T-helper 2 cell (primary cell): ENCODE data around the gene REXO4.

ENCODE experiments used
- DNase-seq, 5 experiments: peaks; one replicate each; pipeline versions ENCODE4 v3.0.0 to v3.0.0-alpha.2; 2012 to 2022

Gene REXO4

GRCh38 chr9:133449760-133450159 is 31.9 kb upstream of the REXO4 start:
- DNase-seq = no peak

GRCh38 chr9:133448487-133448972 is 30.7 kb upstream of the REXO4 start:
- no peak for DNase-seq

GRCh38 chr9:133445293-133445969 is 27.6 kb upstream of the REXO4 start:
- DNase-seq = no peak

GRCh38 chr9:133443982-133444381 is 26.2 kb upstream of the REXO4 start:
- DNase-seq = no peak

- no peak for DNase-seq
Observed at GRCh38 chr9:133443248-133443647, 25.4 kb upstream of the REXO4 start.

- no peak for DNase-seq
Observed at GRCh38 chr9:133441571-133441970, 23.8 kb upstream of the REXO4 start.

- no peak for DNase-seq
Observed at GRCh38 chr9:133440874-133441273, 23.1 kb upstream of the REXO4 start.

GRCh38 chr9:133439337-133439736 is 21.5 kb upstream of the REXO4 start:
- no peak for DNase-seq

- DNase-seq = no peak
Observed at GRCh38 chr9:133437753-133438531, 20.1 kb upstream of the REXO4 start.

GRCh38 chr9:133436681-133437080 is 18.9 kb upstream of the REXO4 start:
- DNase-seq = no peak

- DNase-seq = no peak
Observed at GRCh38 chr9:133433351-133433843, 15.6 kb upstream of the REXO4 start.

GRCh38 chr9:133430244-133430643 is 12.4 kb upstream of the REXO4 start:
- DNase-seq = no peak

- DNase-seq = no peak
Observed at GRCh38 chr9:133429641-133430161, 11.9 kb upstream of the REXO4 start.

GRCh38 chr9:133429214-133429613 is 11.4 kb upstream of the REXO4 start:
- DNase-seq = no peak

- no peak for DNase-seq
Observed at GRCh38 chr9:133428617-133429101, 10.8 kb upstream of the REXO4 start.

- DNase-seq = no peak
Observed at GRCh38 chr9:133427658-133428348, 10.0 kb upstream of the REXO4 start.

- no peak for DNase-seq
Observed at GRCh38 chr9:133426011-133426410, 8.2 kb upstream of the REXO4 start.

- DNase-seq = no peak
Observed at GRCh38 chr9:133425049-133425632, 7.3 kb upstream of the REXO4 start.

- no peak for DNase-seq
Observed at GRCh38 chr9:133424187-133424586, 6.4 kb upstream of the REXO4 start.

- DNase-seq = no peak
Observed at GRCh38 chr9:133423216-133423615, 5.4 kb upstream of the REXO4 start.

- peak in 3 of 5 experiments; percentile 13 to 71 (median 32) for DNase-seq
Observed at GRCh38 chr9:133421615-133422542, 4.1 kb upstream of the REXO4 start, which contains the start of gene ADAMTS13. Gene ADAMTS13 (plus strand): TSS chr9:133422367. CDS start chr9:133422444, 77 bp downstream.
